Measurements from ENCODE around the gene MRGPRF.
"Not testable (repeated sequence)": the region's sequence is repeated elsewhere in the genome, so short reads cannot be mapped to it uniquely, and the experiment has no call there.

Gene MRGPRF

DNA sequence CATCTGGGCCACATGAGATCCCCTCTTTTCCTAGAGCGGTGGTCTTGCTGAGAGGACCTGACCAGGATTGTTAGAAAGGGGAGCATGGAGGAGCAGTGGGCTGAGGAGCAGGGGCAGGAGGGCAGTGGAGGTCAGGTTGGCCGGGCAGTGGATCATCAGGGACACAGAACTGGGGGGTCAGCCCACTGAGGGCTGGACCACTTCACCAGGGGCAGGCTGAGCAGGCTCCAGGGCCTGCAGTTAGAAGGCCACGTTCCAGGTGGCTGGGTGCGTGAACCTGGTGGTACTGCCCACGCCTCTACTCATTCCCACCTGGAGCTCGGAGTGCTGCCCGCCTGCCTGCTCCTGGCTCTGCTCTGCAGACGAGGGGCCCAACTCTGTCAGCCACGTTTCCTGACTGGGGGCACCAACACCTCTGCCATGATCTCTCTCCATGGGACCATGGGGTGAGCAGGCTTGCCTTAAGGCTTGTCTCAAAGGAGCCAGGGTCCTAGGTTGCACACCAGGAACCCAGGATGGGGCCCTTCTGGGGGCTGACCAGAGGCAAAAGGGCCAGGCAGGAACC, 9.7 kb downstream of the MRGPRF start:
- no peak for ATAC-seq
- Mint-ChIP-seq H3K4me1 (peaks cover 7% of the 10 kb centered on the region), H3K27ac (no peak overlapping the region), H3K9me3 (no peaks in the 10 kb centered on the region), H3K27me3 (peaks cover 36% of the 10 kb centered on the region), H3K4me3 (no peak overlapping the region)
- DNase-seq, result no peak

DNA sequence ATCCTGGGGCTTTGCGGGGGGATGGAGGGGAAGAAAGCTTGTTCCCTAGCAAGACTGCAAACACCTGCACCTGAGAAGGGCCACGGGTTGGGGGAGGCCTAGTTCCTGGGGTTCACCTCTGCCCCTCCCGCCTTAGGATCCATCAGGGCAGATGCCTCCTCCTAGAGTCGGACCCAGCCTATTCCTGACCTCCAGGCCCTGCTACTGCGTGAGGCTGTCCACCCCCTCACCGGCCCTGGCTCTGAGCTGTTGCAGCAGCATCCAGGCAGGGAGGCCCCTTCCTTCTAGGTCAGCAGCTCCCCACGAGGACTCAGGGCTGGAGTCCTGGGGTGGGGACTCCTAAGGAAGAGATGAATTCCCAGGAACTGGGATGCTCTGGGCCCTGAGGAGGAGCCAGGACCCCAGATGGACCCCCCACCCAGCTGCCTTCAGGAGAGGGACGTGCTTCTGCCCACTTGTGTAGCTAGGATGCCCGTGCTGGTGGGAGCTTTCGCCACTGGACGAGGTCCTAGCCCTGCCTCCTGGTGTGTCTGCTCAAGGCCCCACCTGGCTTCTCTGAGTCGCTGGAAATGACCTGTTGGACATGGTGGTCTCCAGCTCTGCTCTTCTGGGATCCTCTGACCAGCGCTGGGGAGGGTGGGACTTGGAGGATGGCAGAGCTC, 10.3 kb downstream of the MRGPRF start:
- Mint-ChIP-seq H3K9me3 (no peaks in the 10 kb centered on the region), H3K27ac (no peak overlapping the region), H3K4me3 (no peak overlapping the region), H3K27me3 (peaks cover 30% of the 10 kb centered on the region), H3K4me1 (peaks cover 7% of the 10 kb centered on the region)
- no peak for DNase-seq
- no peak for ATAC-seq

DNA sequence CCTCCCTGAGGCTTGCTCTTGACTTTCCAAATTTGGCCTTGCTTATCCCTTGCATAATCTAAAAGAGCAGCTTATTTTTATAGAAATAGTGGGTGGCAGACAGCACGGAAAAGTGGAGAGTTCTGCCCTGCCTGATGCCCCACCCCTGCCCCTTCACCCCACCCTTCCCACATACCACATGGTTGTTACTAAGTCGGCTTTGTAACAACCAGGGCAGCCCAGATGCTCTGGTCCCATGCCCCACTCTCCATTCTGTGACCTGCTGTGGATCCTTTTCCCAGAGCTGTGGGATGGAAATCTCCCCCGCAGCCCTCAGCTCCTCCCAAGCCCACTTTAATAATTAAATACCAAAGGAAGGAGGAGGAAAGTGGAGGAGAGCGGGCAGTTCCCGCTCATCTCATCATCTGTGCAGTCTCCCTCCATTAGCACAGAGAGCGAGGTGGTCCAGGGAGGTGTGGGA, 10.9 kb downstream of the MRGPRF start:
- peaks cover 34% of the 10 kb centered on the region for H3K27me3 Mint-ChIP-seq
- peaks cover 7% of the 10 kb centered on the region for H3K4me1 Mint-ChIP-seq
- DNase-seq (no peak), ATAC-seq (no peak)
- no peaks in the 10 kb centered on the region for H3K9me3 Mint-ChIP-seq
- H3K4me3 Mint-ChIP-seq, result no peak overlapping the region
- no peak overlapping the region for H3K27ac Mint-ChIP-seq

DNA sequence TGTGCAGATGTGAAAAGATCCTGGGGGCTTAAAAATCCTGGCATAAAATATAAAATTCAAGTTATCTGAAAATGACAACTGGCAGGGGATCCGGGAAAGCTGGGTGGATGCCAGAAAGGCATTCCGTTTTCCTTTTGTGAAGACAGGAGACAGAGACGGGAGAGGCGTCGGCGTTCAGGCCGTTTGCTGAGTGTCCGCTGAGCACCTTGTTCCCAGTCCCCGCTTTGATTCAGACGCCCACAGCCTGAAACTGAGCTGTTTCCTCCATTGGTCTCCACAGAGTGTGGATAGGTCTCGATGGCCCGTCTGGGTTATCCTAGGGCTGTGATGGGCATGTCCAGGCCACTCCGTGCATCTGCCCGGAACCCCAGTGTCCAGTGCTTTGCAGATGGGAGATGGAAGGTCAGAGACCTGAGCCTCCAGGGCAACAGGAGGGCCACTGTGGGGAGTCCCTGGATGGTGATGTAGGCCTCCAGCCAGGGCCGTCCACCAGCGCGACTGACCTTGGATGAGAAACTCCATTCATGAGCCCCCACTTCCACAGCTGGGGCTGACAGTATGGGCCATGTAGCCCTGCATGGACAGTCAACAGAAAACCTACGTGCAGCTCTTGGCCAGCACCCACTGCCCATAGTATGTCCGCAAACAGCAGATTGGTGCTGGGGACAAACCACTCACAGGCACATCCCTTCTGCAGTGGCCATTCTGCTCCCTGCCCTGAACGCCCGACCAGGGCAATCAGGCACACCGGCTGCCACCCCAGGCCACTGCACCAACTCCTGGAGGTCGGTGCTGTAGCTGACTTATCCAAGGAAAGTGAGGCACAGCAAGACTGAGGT, 11.6 kb downstream of the MRGPRF start:
- no peak overlapping the region for H3K4me3 Mint-ChIP-seq
- ATAC-seq, result no peak
- no peak for DNase-seq
- peaks cover 41% of the 10 kb centered on the region for H3K27me3 Mint-ChIP-seq
- H3K4me1 Mint-ChIP-seq, result peaks cover 7% of the 10 kb centered on the region
- H3K27ac Mint-ChIP-seq, result no peak overlapping the region
- no peaks in the 10 kb centered on the region for H3K9me3 Mint-ChIP-seq

DNA sequence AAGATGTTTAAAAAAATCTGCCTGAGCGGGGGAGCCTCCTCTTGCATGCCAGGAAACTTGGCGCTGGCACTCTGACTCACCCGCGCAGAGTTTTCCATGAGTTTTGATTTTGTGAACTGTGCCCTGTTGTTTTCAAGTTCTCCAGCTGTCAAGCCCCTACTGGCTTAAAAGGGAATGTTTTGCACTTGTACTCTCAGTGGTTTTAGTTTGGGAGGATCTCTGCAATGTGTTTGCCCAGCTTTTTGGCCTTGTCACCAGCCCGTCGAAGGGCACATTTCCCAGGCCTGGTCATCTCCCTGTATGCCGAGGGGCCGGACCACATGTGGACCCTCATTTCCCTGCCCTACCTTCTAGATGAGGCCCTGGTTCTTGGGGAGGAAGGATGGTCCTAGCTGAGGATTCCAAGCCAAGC, 12.2 kb downstream of the MRGPRF start:
- no peaks in the 10 kb centered on the region for H3K9me3 Mint-ChIP-seq
- H3K4me3 Mint-ChIP-seq, result no peak overlapping the region
- H3K4me1 Mint-ChIP-seq, result peaks cover 7% of the 10 kb centered on the region
- peaks cover 41% of the 10 kb centered on the region for H3K27me3 Mint-ChIP-seq
- no peak overlapping the region for H3K27ac Mint-ChIP-seq
- ATAC-seq, result no peak
- no peak for DNase-seq

DNA sequence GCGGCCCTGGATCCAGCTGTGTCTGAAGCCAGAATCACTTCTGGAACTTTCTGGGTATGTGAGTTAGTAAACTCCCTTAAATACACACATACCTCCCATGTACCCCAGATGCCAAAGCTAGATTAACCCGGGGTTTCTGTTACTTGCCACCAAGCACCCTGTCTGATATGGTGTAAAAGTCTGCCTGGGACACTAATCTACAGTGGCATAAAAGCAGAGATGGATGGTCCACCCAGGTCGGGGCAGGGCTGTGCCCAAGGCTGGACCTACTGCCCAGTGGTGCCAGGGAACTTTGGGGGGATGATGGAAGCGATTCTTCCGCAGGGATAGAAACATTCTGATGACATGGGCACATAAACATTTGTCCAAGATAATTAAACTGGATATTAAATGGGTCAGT, 12.7 kb downstream of the MRGPRF start:
- Mint-ChIP-seq H3K4me1 (peaks cover 4% of the 10 kb centered on the region), H3K27me3 (peaks cover 36% of the 10 kb centered on the region), H3K9me3 (no peaks in the 10 kb centered on the region), H3K4me3 (no peak overlapping the region), H3K27ac (no peak overlapping the region)
- DNase-seq, result no peak
- ATAC-seq, result no peak

DNA sequence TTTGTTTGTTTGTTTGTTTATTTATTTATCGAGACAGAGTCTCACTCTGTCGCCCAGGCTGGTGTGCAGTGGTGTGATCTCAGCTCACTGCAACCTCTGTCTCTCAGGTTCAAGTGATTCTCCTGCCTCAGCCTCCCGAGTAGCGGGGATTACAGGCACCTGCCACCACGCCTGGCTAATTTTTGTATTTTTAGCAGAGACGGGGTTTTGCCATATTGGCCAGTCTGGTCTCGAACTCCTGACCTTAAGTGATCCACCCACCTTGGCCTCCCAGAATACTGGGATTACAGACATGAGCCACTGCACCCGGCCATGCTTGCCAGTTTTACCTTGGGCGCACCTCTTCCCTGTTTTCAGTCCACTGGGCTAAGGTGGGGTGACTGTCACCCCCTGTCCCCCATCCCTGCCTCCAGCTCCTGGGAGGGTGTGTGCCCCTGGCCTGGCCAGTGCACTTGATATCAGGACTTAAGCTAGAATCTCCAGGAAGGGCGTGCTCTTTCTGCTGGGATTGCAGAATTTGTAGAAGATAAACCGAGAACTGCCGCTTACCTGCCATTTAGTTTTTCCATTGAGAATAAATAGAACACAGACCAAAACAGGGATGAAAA, 13.2 kb downstream of the MRGPRF start:
- H3K9me3 Mint-ChIP-seq, H3K4me3 Mint-ChIP-seq, ATAC-seq, DNase-seq, H3K4me1 Mint-ChIP-seq, H3K27ac Mint-ChIP-seq: not testable (repeated sequence)
- peaks cover 31% of the 10 kb centered on the region for H3K27me3 Mint-ChIP-seq

DNA sequence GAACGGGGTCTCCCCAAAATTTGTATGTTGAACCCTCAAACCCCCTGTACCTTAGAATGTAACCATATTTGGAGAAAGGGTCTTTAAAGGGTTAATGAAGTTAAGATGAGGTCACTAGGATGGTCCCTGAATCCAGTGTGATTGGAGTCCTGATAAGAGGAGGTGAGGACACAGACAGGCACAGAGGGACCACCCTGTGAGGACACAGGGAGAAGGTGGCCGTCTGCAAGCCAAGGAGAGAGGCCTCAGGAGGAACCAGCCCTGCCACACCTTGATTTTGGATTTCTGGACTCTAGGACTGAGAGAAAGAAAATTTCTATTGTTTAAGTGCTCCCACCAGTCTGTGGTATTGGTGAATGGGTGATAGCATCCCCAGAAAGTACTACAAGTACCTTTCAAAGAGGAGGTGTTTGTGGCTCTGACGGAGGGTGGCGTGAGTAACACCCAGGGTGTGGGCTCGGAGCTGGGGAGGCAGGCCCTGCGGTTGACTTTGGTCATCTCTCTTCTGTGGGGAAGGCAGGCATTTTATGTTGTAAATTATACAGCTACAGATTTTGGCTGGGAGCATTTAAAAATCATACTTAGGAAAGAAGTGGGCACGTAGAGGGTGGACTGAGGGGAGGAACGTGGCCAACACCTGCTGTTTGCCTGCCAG, 13.8 kb downstream of the MRGPRF start:
- H3K4me3 Mint-ChIP-seq, result no peak overlapping the region
- ATAC-seq (no peak), DNase-seq (no peak)
- no peak overlapping the region for H3K27ac Mint-ChIP-seq
- H3K9me3 Mint-ChIP-seq, result no peaks in the 10 kb centered on the region
- no peaks in the 10 kb centered on the region for H3K4me1 Mint-ChIP-seq
- peaks cover 29% of the 10 kb centered on the region for H3K27me3 Mint-ChIP-seq

DNA sequence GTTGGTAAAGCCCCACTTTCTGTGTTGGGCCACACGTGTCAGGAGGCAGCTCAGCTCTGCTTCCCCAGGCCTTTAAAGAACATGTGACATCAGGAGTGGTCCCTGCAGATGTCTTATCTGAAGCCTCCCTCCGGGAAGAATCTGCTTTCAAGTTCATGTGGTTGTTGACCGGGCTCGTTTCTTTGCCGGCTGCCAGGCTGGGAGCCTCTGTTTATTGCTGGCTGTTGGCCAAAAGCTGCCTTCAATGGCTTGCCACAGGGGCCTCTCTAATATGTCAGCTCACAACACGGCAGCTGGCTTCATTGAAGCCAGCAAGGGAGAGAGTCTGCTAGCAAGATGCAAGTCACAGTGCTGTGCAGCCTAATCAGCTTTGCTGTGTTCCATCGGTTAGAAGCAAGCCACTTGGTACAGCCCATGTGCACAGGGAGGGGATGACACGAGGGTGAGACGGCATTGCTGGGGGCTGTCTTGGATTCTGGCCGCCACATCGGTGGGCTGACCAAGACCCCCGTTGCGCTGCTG, 14.6 kb downstream of the MRGPRF start:
- H3K4me1 Mint-ChIP-seq, result no peaks in the 10 kb centered on the region
- no peak overlapping the region for H3K27ac Mint-ChIP-seq
- DNase-seq (no peak), ATAC-seq (no peak)
- H3K9me3 Mint-ChIP-seq, result no peaks in the 10 kb centered on the region
- peaks cover 23% of the 10 kb centered on the region for H3K27me3 Mint-ChIP-seq
- no peak overlapping the region for H3K4me3 Mint-ChIP-seq

DNA sequence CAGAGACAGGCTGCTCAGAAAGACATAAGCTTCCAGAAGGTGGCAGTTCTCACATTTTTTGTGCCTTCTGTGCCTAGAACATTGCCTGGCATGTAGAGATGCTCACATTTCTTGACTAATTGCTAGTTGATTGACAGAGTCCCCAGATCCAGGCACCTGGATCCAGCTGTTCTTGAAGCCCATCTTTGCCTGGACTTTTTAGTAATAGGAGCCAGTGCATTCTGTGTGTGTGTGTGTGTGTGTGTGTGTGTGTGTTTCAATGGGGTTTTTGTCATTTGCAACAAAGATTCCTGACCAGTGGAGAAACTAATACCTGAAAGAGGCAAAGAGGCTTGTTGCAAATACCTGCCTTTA, 15.1 kb downstream of the MRGPRF start:
- Mint-ChIP-seq H3K4me3 (no peak overlapping the region), H3K9me3 (no peaks in the 10 kb centered on the region), H3K4me1 (no peaks in the 10 kb centered on the region), H3K27ac (no peak overlapping the region), H3K27me3 (peaks cover 23% of the 10 kb centered on the region)
- DNase-seq (no peak), ATAC-seq (no peak)

DNA sequence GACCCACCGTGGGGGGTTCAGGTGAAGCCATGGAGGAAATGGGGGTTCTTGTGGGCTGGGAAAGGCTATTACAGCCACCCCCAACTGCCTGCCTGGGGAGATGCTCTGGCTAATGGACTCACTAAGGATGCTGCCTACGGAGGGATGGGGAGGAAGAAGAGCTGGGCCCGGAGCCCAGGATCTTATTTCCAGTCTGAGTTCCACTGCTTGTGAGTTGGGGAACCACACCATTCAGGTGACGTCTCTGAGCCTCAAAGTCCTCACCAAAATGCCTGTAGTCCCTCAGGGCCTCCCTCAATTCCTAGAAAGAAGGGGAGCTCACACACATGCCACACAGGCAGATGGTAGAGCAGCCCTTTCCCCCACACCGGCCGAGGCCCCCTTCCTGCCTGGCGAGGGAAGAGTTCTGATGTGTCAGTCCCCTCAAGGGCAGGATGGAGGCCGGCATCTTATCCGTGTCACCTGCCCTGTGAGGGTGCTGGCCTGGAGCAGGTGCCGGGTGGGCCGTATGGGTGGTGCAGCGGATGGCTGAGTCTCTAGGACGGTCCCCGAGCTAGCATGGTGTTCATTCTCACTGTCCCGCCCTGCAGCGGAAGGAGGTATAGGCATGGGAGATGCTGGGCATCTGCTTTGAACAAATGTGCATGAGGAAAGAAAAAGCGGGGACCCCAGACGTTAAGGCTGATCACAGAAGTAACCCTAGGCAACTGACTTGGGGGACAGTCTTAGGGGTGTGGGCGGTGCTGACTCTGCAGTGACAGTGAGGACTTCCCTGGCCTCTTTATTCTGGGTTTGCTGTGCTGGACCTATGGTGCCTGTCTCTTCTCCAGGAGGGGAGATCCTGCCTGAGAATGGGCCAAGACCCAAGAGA, 15.7 kb downstream of the MRGPRF start:
- peaks cover 25% of the 10 kb centered on the region for H3K27me3 Mint-ChIP-seq
- no peak overlapping the region for H3K27ac Mint-ChIP-seq
- no peak for ATAC-seq

DNA sequence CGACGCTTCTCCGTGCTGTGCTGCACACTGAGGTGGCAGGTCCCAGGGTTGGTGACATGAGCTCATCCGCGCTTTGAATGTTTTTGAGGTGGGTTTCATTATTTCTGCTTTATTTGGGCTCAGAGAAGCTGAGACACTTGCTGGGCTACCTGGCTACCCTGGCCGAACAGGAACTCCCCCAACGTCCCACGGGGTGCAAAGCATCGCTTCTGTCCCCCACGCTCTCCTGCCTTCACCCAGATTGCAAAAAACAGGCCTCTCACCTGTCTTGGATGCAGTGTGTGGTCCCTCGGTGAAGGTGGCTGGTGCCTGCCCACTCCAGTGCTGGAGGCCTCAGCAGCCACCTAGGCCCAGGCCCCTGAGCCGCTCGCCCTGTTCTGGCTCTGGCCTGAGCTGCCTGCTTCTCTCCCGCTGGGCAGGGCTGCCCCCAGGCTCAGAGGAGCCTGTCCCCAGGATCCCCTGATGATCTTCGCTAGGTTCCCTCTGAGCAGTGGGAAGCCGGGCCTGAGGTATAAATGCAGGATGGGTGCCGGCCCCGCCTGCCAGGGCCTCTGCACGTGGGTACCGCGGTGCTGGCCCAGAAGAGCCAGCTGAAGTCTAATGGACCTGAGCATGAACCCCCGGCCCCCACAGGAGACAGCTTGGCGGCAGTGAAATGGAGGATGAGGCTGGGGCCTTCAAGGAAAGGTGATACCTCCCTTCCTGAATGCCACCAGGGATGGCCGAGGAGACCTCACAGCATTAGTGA, 16.5 kb downstream of the MRGPRF start:
- H3K27ac Mint-ChIP-seq, result peak overlapping the region in 1 of 2 donors; percentile 17
- H3K4me3 Mint-ChIP-seq, result no peak overlapping the region
- no peak for ATAC-seq
- no peaks in the 10 kb centered on the region for H3K9me3 Mint-ChIP-seq
- no peaks in the 10 kb centered on the region for H3K4me1 Mint-ChIP-seq
- H3K27me3 Mint-ChIP-seq, result peaks cover 33% of the 10 kb centered on the region
- no peak for DNase-seq

More for the DNA sequence above, 15.7 kb downstream of the MRGPRF start:
- DNase-seq, result no peak
- H3K9me3 Mint-ChIP-seq, result no peaks in the 10 kb centered on the region
- no peaks in the 10 kb centered on the region for H3K4me1 Mint-ChIP-seq
- H3K4me3 Mint-ChIP-seq, result no peak overlapping the region

DNA sequence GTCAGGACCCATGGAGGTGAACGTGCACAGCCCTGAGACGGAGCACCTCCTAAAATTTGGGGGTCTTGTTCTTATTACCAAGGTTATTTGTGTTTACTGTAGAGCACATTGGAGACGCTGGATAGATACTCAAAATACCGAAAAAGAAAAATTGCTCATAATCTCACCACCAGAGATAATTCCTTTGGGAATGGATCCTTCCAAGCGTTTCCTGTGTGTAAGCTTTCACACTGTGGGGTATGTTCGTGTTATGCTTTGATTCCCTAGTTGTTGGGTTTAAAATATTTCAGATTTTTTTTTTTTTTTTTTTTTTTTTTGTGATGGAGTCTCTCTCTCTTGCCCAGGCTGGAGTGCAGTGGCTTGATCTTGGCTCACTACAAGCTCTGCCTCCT, 18.2 kb downstream of the MRGPRF start:
- ATAC-seq (no peak), DNase-seq (no peak)
- Mint-ChIP-seq H3K27ac (no peak overlapping the region), H3K9me3 (no peaks in the 10 kb centered on the region), H3K4me1 (no peaks in the 10 kb centered on the region), H3K4me3 (no peak overlapping the region), H3K27me3 (peaks cover 34% of the 10 kb centered on the region)
